GM21423 (cell line): ENCODE measurements around the gene BLOC1S1.

Experiments used
- ATAC-seq: cut with Tn5 transposase; IDR thresholded peaks from one replicate; pipeline ENCODE4 v1.9.1; 2021; ENCODE audit warnings: mild to moderate bottlenecking, moderate library complexity; ENCODE audit not compliant: unreplicated experiment

BLOC1S1 gene

GRCh38 chr12:55694188-55694515 is 21.7 kb upstream of the BLOC1S1 start:
- ATAC-seq, result no peak

GRCh38 chr12:55694651-55695050 is 21.2 kb upstream of the BLOC1S1 start:
- no peak for ATAC-seq

GRCh38 chr12:55695349-55695748 is 20.5 kb upstream of the BLOC1S1 start:
- ATAC-seq, result no peak

- no peak for ATAC-seq
Measured at GRCh38 chr12:55696141-55696540, 19.7 kb upstream of the BLOC1S1 start.

GRCh38 chr12:55696796-55697462 is 18.9 kb upstream of the BLOC1S1 start:
- no peak for ATAC-seq

GRCh38 chr12:55697686-55698085 is 18.2 kb upstream of the BLOC1S1 start:
- ATAC-seq, result no peak

GRCh38 chr12:55698241-55698955 is 17.4 kb upstream of the BLOC1S1 start:
- ATAC-seq, result no peak

GRCh38 chr12:55698965-55699364 is 16.9 kb upstream of the BLOC1S1 start:
- no peak for ATAC-seq

GRCh38 chr12:55699471-55700055 is 16.3 kb upstream of the BLOC1S1 start:
- ATAC-seq, result no peak

- ATAC-seq, result no peak
Measured at GRCh38 chr12:55700255-55701018, 15.4 kb upstream of the BLOC1S1 start.

- ATAC-seq, result no peak
Measured at GRCh38 chr12:55702861-55703260, 13.0 kb upstream of the BLOC1S1 start.

GRCh38 chr12:55703288-55703687 is 12.6 kb upstream of the BLOC1S1 start:
- no peak for ATAC-seq

- no peak for ATAC-seq
Measured at GRCh38 chr12:55703901-55704761, 11.7 kb upstream of the BLOC1S1 start.

- no peak for ATAC-seq
Measured at GRCh38 chr12:55704824-55705718, 10.8 kb upstream of the BLOC1S1 start.

- no peak for ATAC-seq
Measured at GRCh38 chr12:55705782-55706402, 10.0 kb upstream of the BLOC1S1 start.

- ATAC-seq, result no peak
Measured at GRCh38 chr12:55706568-55707218, 9.2 kb upstream of the BLOC1S1 start.

GRCh38 chr12:55707219-55707671 is 8.6 kb upstream of the BLOC1S1 start:
- ATAC-seq, result no peak

- peak; percentile 68 for ATAC-seq
Measured at GRCh38 chr12:55707841-55708694, 7.8 kb upstream of the BLOC1S1 start, which contains the start of gene ITGA7. ITGA7 (minus strand) TSS chr12:55707904; CDS start chr12:55707682, 222 bp downstream.
